Measurements from ENCODE around the gene MRC1. TPM values are rescaled to one million over a fixed set of nuclear protein-coding genes. Genes with fewer than 3 reads are reported as not detected.
"Not testable (repeated sequence)": the region's sequence is repeated elsewhere in the genome, so short reads cannot be mapped to it uniquely, and the experiment has no call there.

MRC1 gene
- total RNA-seq, 1 experiment from 2014 or later: not detected

DNA sequence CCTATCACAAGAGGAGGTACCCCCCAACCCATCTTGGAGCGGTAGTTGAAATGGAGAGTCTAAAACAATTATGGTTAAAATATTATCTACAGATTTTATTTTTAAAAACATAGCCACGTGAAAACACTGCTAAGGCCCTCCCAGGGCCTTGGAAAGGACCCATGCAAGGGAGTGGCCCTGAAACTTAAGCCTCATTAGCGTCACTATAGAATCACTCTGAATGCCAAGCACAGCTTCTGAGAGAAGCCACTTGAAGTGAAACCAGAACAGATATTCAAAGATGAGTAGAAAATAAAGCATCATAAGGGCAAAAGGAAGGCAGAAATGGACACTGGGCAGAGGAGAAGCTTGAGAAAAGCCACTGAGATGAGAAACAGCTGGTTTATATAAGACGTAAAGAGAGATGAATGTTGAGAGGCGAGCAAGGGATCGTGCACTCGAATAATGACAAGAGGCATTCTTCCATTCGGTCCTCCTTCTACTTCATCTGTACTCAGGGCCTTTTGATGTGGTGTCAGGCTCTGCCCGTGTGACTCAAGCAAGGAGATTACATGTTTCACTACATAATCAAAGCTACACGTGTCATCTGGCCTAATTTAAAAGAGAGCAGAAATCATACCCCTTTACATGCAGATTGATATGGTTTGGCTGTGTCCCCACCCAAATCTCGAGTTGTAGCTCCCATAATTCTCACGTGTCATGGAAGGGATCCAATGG, 109.2 kb downstream of the MRC1 start:
- Histone ChIP-seq H3K9me3 (ENCODE audit: low read length) (no peaks in the 10 kb centered on the region), H3K4me1 (ENCODE audit: low read length) (no peaks in the 10 kb centered on the region), H3K79me2 (ENCODE audit: low read length) (no peaks in the 10 kb centered on the region), H3K27me3 (ENCODE audit: low read length) (no peaks in the 10 kb centered on the region), H3K4me2 (ENCODE audit: low read depth, low read length, poor library complexity, severe bottlenecking) (no peak overlapping the region), H3K4me3 (ENCODE audit: low read length) (no peak overlapping the region), H3K9ac (ENCODE audit: low read length) (no peak overlapping the region), H3K27ac (ENCODE audit: low read length) (no peak overlapping the region), H3K36me3 (ENCODE audit: insufficient read depth, low read length) (no peaks in the 10 kb centered on the region), H2AFZ (ENCODE audit: low read length) (no peak overlapping the region), H3K9me2 (replicated peaks; ENCODE audit: insufficient read depth, low read length) (0 out of 2 replicates have a peak, but pooled peaks cover 2% of the 10 kb centered on the region), H4K20me1 (ENCODE audit: insufficient read depth, low read depth, low read length) (no peaks in the 10 kb centered on the region)
- no peak for DNase-seq

DNA sequence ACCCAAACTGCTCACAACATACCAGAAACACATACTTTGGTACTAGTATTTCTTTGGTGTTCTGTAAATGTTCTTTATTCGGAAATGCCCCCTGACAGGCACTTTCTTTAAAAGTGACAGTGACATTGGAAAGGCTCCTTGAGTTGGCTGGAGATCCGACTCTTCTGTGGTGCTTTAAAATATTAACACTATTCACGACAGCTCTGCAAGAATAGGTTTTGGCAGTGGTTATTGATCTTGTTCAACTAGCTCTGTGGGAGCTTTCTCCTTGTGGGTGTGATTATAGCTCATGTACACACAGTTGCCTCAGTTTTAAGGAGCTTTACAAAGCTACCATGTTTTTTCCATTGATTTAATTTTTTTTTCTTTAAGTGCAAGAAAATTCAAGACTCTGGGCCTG, 112.2 kb downstream of the MRC1 start:
- Histone ChIP-seq H4K20me1 (ENCODE audit: insufficient read depth, low read depth, low read length) (no peaks in the 10 kb centered on the region), H3K79me2 (ENCODE audit: low read length) (no peaks in the 10 kb centered on the region), H2AFZ (ENCODE audit: low read length) (no peak overlapping the region), H3K4me3 (ENCODE audit: low read length) (no peak overlapping the region), H3K4me2 (ENCODE audit: low read depth, low read length, poor library complexity, severe bottlenecking) (no peak overlapping the region), H3K4me1 (ENCODE audit: low read length) (no peaks in the 10 kb centered on the region), H3K9me3 (ENCODE audit: low read length) (no peaks in the 10 kb centered on the region), H3K27me3 (ENCODE audit: low read length) (no peaks in the 10 kb centered on the region), H3K27ac (ENCODE audit: low read length) (no peak overlapping the region), H3K36me3 (ENCODE audit: insufficient read depth, low read length) (no peaks in the 10 kb centered on the region), H3K9ac (ENCODE audit: low read length) (no peak overlapping the region), H3K9me2 (replicated peaks; ENCODE audit: insufficient read depth, low read length) (0 out of 2 replicates have a peak, but pooled peaks cover 2% of the 10 kb centered on the region)
- no peak for DNase-seq

- no peaks in the 10 kb centered on the region for H3K36me3 ChIP-seq (ENCODE audit: insufficient read depth, low read length)
- no peaks in the 10 kb centered on the region for H3K9me3 ChIP-seq (ENCODE audit: low read length)
- H4K20me1 ChIP-seq (ENCODE audit: insufficient read depth, low read depth, low read length): no peaks in the 10 kb centered on the region
- H3K27me3 ChIP-seq (ENCODE audit: low read length): no peaks in the 10 kb centered on the region
- H3K9ac ChIP-seq (ENCODE audit: low read length): no peak overlapping the region
- no peak overlapping the region for H3K27ac ChIP-seq (ENCODE audit: low read length)
- no peaks in the 10 kb centered on the region for H3K79me2 ChIP-seq (ENCODE audit: low read length)
- DNase-seq: no peak
- H3K4me3 ChIP-seq (ENCODE audit: low read length): no peak overlapping the region
- 0 out of 2 replicates have a peak, but pooled peaks cover 1% of the 10 kb centered on the region for H3K9me2 ChIP-seq (replicated peaks; ENCODE audit: insufficient read depth, low read length)
- H2AFZ ChIP-seq (ENCODE audit: low read length): no peak overlapping the region
- no peak overlapping the region for H3K4me2 ChIP-seq (ENCODE audit: low read depth, low read length, poor library complexity, severe bottlenecking)
- no peaks in the 10 kb centered on the region for H3K4me1 ChIP-seq (ENCODE audit: low read length)
Measured at GRCh38 chr10:17923728-17924127, 114.6 kb downstream of the MRC1 start.

DNA sequence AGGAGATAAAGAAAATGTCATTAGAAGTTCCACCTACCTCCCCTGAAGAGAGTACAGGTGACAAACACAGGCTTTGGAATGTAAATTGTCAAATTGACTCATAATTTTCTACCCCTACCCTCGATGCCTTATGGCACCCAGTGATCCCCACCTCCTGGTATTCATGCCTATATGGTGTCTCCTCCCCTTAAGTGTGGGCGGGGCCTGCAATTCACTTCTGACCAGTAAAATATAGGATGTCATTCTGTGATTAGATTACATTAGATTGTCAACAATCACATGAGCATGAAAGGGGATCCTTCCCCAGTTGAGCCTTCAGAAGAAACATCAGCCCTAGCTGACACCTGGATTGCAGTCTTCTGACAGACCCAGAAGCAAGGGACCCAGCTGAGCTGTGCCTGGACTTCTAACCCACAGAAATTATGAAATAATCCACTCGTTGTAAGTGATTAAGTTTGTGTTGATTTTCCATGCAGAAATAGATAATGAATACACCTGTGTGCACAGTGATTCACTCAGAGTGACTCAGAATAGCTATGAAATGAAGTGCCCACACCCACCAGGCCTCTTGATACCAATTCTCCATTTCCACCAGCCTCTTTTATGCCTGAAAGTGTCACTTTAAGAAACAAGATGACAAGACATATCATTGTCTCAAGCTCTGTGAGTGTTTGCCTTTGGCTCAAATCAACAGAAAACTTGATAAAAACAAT, 134.0 kb downstream of the MRC1 start:
- Histone ChIP-seq H4K20me1 (ENCODE audit: insufficient read depth, low read depth, low read length) (no peaks in the 10 kb centered on the region), H3K4me3 (ENCODE audit: low read length) (no peak overlapping the region), H3K4me1 (ENCODE audit: low read length) (no peaks in the 10 kb centered on the region), H3K9ac (ENCODE audit: low read length) (no peak overlapping the region), H3K79me2 (ENCODE audit: low read length) (no peaks in the 10 kb centered on the region), H3K4me2 (ENCODE audit: low read depth, low read length, poor library complexity, severe bottlenecking) (no peak overlapping the region), H3K27ac (ENCODE audit: low read length) (no peak overlapping the region), H3K36me3 (ENCODE audit: insufficient read depth, low read length) (no peaks in the 10 kb centered on the region), H3K27me3 (ENCODE audit: low read length) (no peaks in the 10 kb centered on the region), H2AFZ (ENCODE audit: low read length) (no peak overlapping the region), H3K9me2 (replicated peaks; ENCODE audit: insufficient read depth, low read length) (0 out of 2 replicates have a peak, but pooled peaks cover 5% of the 10 kb centered on the region), H3K9me3 (ENCODE audit: low read length) (no peaks in the 10 kb centered on the region)
- no peak for DNase-seq

- not testable (repeated sequence) for H3K4me1 ChIP-seq (ENCODE audit: low read length); DNase-seq; H3K4me3 ChIP-seq (ENCODE audit: low read length); H3K27me3 ChIP-seq (ENCODE audit: low read length); H3K79me2 ChIP-seq (ENCODE audit: low read length); H3K9me3 ChIP-seq (ENCODE audit: low read length); H3K9ac ChIP-seq (ENCODE audit: low read length); H2AFZ ChIP-seq (ENCODE audit: low read length); H3K4me2 ChIP-seq (ENCODE audit: low read depth, low read length, poor library complexity, severe bottlenecking); H3K9me2 ChIP-seq (replicated peaks; ENCODE audit: insufficient read depth, low read length); H3K36me3 ChIP-seq (ENCODE audit: insufficient read depth, low read length); H4K20me1 ChIP-seq (ENCODE audit: insufficient read depth, low read depth, low read length); H3K27ac ChIP-seq (ENCODE audit: low read length)
Measured at GRCh38 chr10:17950269-17950668, 141.1 kb downstream of the MRC1 start.

DNA sequence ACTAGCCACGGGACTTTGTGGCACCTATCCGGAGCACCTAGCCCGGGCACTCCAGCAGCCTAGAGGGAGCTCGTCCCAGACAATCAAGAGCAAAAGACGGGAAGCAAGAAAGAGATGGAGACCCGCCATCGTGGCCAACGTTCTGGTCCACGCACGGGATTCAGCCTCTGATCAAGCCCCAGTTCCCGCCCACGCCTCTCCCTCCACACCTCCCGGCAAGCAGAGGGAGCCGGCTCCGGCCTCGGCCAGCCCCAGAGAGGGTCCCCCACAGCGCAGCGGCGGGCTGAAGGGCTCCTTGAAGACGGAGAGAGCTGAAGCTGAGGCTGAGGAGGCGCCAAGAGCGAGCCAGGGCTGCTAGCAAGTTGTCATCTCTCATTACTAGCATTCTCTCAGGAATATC, 141.6 kb downstream of the MRC1 start:
- Histone ChIP-seq H4K20me1 (ENCODE audit: insufficient read depth, low read depth, low read length) (no peaks in the 10 kb centered on the region), H3K4me2 (ENCODE audit: low read depth, low read length, poor library complexity, severe bottlenecking) (no peak overlapping the region), H2AFZ (ENCODE audit: low read length) (no peak overlapping the region), H3K27ac (ENCODE audit: low read length) (no peak overlapping the region), H3K36me3 (ENCODE audit: insufficient read depth, low read length) (no peaks in the 10 kb centered on the region), H3K27me3 (ENCODE audit: low read length) (no peaks in the 10 kb centered on the region), H3K4me1 (ENCODE audit: low read length) (no peaks in the 10 kb centered on the region), H3K4me3 (ENCODE audit: low read length) (no peak overlapping the region), H3K9me2 (replicated peaks; ENCODE audit: insufficient read depth, low read length) (no peaks in the 10 kb centered on the region), H3K9ac (ENCODE audit: low read length) (no peak overlapping the region), H3K9me3 (ENCODE audit: low read length) (no peaks in the 10 kb centered on the region), H3K79me2 (ENCODE audit: low read length) (no peaks in the 10 kb centered on the region)
- no peak for DNase-seq

DNA sequence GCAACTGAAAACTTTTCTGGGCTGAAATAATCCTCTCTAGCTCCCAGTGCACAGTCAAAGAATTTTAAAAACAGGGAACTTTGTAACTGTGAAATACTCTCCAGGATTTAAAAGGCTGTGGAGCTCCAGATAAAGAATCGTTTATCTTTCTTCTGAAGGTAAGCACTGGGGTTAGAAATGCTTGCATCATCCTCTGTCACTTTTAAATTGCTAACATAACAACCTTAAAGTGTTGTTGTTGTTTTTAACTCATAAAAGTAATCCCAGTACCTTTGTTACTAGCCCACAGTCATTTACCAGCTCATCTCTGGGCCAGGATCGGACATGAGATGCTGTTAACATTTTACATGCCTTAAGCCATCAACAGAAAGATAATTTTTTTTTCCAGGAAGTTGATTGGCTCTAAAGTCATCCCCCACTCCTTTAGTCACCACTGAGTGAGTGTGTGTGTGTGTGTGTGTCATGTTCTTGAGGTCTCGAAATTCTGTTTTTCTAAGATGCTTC, 142.8 kb downstream of the MRC1 start, which contains the start of gene SLC39A12:
TSS of gene SLC39A12 (plus strand) at position 51 of the 504 bp plus-strand sequence. CDS start 1,359 bp downstream, outside the sequence.
- DNase-seq: no peak
- Histone ChIP-seq H3K4me1 (ENCODE audit: low read length) (no peaks in the 10 kb centered on the region), H3K4me2 (ENCODE audit: low read depth, low read length, poor library complexity, severe bottlenecking) (no peak within 1 kb of the TSS), H2AFZ (ENCODE audit: low read length) (no peak within 1 kb of the TSS), H3K9me3 (ENCODE audit: low read length) (no peaks in the 10 kb centered on the region), H3K36me3 (ENCODE audit: insufficient read depth, low read length) (no peaks in the 10 kb centered on the region), H3K79me2 (ENCODE audit: low read length) (no peaks in the 10 kb centered on the region), H3K27ac (ENCODE audit: low read length) (no peak within 1 kb of the TSS), H3K9ac (ENCODE audit: low read length) (no peak within 1 kb of the TSS), H3K4me3 (ENCODE audit: low read length) (no peak within 1 kb of the TSS), H3K27me3 (ENCODE audit: low read length) (no peaks in the 10 kb centered on the region), H4K20me1 (ENCODE audit: insufficient read depth, low read depth, low read length) (no peaks in the 10 kb centered on the region), H3K9me2 (replicated peaks; ENCODE audit: insufficient read depth, low read length) (no peaks in the 10 kb centered on the region)

DNA sequence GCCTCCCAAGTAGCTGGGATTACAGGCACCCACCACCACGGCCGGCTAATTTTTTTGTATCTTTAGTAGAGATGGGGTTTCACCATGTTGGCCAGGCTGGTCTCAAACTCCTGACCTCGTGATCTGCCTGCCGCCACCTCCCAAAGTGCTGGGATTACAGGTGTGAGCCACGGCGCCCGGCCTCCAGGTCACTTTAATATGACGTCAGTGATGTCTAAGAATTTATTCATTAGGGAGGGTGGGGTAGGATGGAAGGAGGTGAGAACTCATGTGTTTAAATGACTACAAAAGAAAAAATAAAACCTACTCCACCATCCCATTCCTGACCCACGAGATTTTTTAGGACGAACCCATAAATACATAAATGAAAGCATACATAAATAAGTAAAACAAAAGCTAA, 145.2 kb downstream of the MRC1 start:
- not testable (repeated sequence) for H3K27ac ChIP-seq (ENCODE audit: low read length); H2AFZ ChIP-seq (ENCODE audit: low read length); H3K27me3 ChIP-seq (ENCODE audit: low read length); H3K36me3 ChIP-seq (ENCODE audit: insufficient read depth, low read length); H3K9ac ChIP-seq (ENCODE audit: low read length); H3K9me3 ChIP-seq (ENCODE audit: low read length); H3K4me2 ChIP-seq (ENCODE audit: low read depth, low read length, poor library complexity, severe bottlenecking); DNase-seq; H3K9me2 ChIP-seq (replicated peaks; ENCODE audit: insufficient read depth, low read length); H3K4me3 ChIP-seq (ENCODE audit: low read length); H3K4me1 ChIP-seq (ENCODE audit: low read length); H3K79me2 ChIP-seq (ENCODE audit: low read length); H4K20me1 ChIP-seq (ENCODE audit: insufficient read depth, low read depth, low read length)

All from Karpas-422 (cell line).